Fibroblast of skin of right quadriceps (primary cell): ENCODE data around the gene TMEM179.
"Not testable (repeated sequence)": the region's sequence is repeated elsewhere in the genome, so short reads cannot be mapped to it uniquely, and the experiment has no call there.

Experiments used
- DNase-seq: peaks from one replicate; pipeline ENCODE4 v3.0.0-alpha.2; 2013

The TMEM179 gene

GRCh38 chr14:104604458-104605449 is at the start of gene TMEM179:
TMEM179 (minus strand) TSS chr14:104604772; CDS start chr14:104604741, 31 bp downstream.
- DNase-seq = peak; percentile 4

DNA sequence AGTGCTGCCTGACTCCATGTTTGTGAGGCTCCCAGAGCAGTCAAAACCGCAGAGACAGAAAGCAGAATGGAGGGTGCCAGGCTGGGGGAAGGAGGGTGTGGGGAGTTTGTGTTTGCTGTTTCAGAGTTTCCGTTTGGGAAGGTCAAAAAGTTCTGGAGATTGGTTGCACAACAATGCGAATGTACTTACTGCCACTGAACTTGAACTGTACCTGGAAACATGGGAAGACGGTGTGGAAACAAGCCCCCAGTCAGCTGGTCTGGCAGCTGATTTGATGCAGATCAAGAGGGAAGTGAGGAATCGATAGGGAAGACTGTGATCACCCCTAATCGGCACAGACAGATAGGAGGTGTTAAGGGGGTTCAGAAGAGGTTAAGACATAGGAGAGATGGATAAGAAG is 49.5 kb upstream of the TMEM179 start:
- no peak for DNase-seq

DNA sequence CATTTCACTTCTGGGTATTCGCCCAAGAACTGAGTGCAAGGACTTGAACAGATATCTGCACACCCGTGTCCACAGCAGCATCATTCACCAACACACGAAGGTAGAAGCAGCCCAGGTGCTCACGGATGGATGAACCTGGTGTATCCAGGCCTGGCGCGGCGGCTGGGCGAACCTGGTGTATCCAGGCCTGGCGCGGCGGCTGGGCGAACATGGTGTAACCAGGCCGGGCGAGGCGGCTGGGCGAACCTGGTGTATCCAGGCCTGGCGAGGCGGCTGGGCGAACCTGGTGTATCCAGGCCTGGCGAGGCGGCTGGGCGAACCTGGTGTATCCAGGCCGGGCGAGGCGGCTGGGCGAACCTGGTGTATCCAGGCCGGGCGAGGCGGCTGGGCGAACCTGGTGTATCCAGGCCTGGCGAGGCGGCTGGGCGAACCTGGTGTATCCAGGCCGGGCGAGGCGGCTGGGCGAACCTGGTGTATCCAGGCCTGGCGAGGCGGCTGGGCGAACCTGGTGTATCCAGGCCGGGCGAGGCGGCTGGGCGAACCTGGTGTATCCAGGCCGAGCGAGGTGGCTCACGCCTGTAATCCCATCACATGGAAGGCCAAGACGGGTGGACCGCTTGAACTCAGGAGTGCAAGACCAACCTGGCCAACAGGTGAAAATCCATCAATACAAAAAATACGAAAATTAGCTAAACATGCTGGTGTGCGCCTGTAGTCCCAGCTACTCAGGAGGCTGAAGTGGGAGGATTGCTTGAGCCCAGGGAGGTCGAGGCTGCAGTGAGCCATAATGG is 48.8 kb upstream of the TMEM179 start:
- DNase-seq = not testable (repeated sequence)

DNA sequence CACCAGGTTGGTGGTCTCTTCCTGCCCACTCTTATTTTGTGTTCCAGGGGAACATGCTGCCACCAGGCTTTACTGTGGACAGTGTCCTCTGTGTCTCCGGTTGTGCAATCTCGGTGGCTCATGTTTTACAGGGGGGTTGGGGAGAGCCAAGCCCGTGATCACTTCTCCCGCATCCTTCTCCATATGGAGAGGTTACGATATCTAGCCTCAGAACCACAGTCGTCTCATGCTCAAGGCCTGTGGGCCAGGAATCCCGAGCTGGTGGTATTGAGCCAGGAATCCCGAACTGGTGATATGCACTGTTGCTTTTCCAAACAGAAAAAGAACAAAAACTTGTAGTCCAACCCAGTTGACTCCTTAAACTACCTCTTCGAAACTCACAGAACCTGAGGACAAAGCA is 47.8 kb upstream of the TMEM179 start:
- no peak for DNase-seq

DNA sequence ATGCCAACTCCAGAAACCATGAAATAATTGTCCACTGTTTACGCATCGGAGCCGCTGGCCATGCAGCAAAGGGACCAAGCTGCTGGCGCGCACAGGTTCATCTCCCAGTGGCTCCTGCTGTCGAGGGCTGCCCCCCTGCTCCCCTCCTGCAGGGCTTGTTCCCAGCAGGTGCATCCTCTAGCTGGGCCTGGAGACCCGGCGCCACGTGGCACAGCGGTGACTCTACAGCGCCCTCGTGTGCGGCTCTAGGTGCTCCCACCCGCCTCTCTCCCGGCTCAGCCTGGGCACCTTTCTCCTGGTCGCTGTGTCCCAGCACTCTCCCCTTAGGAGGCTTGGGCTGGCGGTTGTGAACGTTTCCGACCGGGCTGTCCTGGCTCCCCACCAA is 47.3 kb upstream of the TMEM179 start:
- no peak for DNase-seq

- no peak for DNase-seq
Observed at GRCh38 chr14:104650981-104651875, 46.7 kb upstream of the TMEM179 start.

DNA sequence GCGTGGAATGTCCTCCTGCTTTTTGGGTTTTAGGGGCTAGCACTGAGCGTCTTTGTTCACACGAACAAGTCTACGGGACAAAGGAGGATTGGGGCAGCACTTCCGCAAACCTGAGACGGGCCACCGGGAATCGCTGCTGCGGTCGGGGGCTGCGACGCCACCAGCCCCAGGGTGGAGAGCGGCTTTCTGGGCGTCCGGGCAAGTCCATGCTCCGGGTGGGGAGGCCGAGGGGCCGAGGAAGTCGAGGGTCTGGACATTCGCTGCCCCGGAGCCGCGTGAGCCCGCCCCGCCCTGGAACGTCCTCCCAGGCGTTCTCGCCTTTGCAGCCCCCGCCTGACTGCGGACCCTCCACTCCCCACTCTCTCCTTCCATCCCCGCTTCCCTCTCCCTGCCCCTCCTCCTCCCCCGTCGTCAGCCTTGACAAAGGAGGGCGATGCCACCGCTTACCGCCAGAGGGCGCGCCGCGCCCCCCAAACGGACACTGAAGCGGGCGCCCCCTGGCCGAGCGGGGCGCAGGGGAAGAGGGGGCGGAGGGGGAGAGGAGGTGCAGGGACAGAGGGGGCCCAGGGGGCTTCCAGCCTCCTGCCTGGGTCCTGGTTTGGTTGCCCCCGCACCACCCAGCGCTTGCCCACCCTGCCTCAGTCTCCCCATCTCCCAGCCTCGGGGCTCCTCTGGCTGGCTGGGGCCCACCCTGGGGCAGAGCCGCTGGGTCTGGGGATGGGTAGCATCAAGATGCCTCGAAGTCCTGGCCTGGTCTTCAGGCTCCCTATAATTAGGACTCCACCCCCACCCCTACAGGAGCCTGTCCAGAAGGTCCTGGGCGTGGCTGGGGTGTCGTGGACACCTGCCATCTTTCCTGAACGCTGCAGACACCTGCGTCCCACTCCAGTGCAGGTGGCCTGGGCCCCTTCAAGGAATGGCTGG is 45.7 kb upstream of the TMEM179 start:
- peak; percentile 50 for DNase-seq

DNA sequence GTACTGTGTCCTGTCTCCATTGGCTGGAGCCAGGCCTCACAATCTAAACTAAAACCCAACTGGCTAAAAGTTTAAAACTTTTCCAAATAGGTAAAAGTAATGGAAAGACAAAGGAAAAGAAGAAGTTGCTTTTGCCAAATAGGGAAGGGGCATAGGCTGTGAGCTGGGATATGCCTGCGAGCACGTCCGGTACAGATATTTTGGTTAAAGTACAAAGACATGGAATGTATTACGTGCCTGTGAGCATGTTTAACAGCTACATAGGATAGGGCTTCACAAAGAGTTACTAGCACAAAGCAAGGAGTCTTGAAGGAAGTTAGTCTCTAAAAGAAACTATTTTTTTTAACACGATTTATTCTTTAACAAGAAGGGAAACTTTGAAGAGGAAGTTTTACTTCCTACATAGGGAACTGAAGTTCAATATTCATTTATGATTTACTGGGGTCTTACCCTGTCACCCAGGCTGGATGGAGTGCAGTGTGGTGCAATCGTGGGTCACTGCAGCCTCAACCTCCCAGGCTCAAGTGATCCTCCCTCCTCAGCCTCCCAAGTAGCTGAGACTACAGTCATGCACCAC is 43.0 kb upstream of the TMEM179 start:
- DNase-seq = no peak

DNA sequence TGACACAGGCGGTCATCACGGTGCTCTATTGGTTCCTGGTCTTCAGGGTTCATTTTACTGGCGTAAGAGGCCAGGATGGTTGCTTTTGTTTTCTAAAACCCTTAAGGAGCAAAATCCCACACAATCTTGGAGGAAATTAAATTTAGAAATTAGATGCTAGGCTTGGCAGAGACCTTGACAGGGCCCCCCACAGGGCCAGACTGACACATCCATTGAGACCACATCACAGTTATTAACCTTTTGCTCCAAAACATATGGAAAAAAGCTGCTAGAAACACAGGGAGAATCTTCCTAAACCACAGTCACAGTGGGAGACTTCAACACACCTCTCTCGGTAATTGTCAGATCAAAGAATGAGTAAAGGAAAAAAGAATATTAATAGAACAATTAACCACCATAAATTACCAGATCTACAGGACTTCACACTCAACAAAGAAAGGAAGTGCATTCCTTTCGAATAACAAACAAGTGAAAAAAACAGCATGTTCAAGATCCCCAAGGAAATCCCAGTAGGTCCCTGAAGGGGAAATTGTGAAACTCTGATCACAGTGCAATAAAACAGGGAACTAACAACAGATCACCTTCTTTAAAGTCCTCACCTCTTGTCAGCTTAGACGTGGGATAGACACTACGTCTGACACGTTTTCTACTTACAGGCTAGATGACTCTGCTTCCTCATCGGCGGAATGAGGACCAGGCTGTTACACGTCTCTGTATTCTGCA is 40.2 kb upstream of the TMEM179 start:
- DNase-seq = no peak

- DNase-seq = no peak
Observed at GRCh38 chr14:104644091-104644635, 39.6 kb upstream of the TMEM179 start.

DNA sequence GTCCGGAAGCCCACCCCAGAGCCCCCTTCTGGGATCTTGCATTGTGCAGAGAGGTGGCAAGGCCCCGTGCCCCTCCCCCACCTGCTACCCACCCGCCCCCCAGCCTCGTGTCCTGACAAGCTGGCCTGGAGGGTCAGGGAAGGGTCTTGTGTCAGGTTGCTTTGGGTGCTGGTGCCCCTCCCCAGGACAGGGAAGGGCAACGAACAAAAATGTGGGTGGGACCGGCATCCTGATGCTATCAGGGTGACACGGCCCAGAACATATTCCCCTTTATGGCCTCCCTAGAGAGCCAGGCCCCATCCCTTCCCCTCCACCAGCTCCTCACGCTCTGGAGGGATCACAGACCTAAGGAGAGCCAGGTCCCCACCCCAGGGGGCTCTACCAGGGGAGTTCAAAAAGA is 38.7 kb upstream of the TMEM179 start:
- DNase-seq = no peak

- DNase-seq = no peak
Observed at GRCh38 chr14:104642540-104642868, 37.9 kb upstream of the TMEM179 start.

- no peak for DNase-seq
Observed at GRCh38 chr14:104641753-104642539, 37.4 kb upstream of the TMEM179 start.

DNA sequence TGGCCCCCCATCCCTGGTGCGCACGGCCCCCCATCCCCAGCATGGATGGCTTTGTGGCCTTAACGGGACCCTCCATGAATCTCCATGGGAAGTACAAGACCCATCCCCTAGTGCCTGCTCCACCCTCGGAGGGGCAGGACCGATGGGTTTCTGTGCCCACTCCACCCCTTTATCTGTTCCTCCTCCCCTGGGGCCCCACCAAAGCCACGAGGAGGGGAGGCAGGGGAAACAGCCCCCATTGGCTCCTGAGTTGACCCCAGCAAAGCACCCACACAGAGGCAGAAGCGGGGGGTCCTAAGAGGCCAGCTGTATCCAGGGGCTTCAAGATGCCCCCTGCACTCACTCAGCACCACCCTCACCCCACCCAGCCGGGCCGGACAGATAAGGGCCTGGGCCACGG is 36.1 kb upstream of the TMEM179 start:
- DNase-seq = no peak

GRCh38 chr14:104639885-104640548 is 35.4 kb upstream of the TMEM179 start:
- DNase-seq = peak; percentile 28

DNA sequence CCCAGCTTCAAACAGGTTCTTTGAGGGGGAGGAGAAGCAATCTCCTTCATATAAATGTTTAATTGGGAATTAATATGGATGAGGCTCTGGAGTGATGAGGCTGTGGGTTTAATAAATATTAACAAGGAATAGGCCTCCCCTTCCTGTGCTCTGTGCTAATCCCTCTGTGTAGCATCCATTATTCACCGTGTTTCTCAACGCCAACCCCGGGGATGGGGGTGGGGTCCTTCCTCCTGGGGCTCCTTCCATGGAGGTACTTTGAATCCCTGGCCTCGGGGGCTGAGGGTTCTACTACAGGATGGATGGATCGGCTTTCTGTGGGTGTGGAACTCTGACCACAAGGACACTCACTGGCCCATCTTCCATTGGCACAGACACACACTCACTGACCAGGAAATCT is 34.9 kb upstream of the TMEM179 start:
- no peak for DNase-seq

DNA sequence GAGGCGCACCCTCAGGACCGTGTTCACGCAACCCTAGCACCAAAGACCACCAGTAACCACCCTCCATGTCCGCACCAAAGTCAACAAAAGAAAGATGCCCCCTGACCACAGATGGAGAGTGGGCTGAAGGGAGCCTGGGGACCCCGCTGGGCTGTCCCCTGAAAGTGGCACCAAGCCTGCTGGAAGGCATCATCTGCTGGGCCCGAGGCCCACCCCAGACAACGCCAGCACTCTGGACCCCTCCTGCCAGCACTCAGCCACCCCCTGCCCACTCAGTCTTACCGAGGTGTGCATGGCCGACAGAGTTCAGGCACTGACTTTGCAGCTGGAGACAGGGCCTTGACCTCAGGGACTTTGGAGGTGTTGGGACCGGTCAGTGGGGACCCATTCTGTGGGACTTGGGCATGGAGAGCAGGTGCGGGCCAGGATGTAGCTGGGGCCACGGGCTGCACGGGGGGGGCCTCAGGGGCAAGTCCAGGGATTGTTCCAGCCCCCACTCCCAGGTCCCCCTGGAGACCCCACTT is 34.4 kb upstream of the TMEM179 start:
- DNase-seq = no peak

GRCh38 chr14:104638190-104638589 is 33.6 kb upstream of the TMEM179 start:
- DNase-seq = no peak

- DNase-seq = no peak
Observed at GRCh38 chr14:104637546-104638003, 33.0 kb upstream of the TMEM179 start.
